Nucleus accumbens (tissue), 56 donors: Measurements from ENCODE around the gene KCNK5.

Experiments used
- DNase-seq, 56 donors: peaks; one replicate each; lab custom pipeline; 2025; lab: John Stamatoyannopoulos, UW

Gene KCNK5

GRCh38 chr6:39218868-39219567, 10.3 kb downstream of the KCNK5 start:
- DNase-seq: no peak

DNA sequence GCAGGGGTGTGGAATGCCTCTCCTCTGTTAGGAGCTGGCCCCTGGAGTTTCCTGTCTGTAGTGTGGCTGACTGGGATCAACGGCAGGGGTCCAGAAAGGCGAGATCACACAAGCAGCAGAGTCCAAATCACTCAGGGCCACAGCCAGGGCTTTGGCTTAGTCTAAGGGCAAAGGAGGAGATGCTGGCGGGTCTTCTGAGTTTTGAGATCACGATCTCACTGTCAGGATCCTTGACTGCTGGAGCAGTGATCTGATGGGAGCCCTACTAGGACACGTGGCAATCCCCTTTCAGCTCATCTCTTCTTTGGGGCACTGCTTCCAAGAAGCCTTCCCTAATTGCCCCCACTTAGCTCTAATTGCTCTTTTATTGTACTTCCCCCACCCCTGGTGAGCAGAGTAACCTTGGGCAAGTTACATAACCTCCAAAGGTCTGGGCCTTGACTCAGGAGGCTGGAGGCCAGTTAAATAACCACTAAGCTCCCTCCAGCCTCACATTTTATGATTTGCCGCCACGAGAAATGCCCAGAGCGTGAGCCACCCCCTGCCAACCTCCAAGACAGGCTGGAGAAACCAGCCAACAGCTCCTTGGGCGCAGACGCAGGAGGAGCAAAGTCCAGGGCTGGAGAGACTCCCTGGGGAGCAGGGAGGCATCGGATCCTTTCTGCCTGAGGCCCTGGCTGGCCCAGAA, 12.0 kb downstream of the KCNK5 start:
- DNase-seq: no peak

DNA sequence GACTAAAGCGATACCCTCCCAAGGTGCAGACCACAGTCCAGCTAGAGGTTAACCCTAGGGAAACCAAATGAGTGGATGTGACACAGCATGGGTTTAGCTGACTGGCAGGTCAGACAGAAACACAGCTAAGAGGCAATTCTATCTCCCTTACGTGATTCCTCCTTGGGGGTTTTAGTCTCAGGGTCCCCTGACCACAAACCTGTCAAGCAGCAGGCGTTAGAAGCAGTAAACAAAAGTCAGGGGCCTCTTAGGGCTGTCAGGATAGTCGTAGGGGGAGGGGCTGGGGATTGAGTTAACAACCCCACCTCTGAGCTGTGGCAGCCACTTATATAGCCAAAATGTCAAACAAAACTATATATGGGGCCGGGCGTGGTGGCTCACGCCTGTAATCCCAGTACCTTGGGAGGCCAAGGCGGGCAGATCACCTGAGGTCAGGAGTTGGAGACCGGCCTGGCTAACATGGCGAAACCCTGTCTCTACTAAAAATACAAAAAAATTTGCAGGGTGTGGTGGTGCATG, 13.6 kb downstream of the KCNK5 start:
- DNase-seq: no peak

- no peak for DNase-seq
These were observed 14.2 kb downstream of the KCNK5 start for GRCh38 chr6:39214846-39215639.

GRCh38 chr6:39214120-39214813, 15.0 kb downstream of the KCNK5 start:
- DNase-seq: no peak

DNA sequence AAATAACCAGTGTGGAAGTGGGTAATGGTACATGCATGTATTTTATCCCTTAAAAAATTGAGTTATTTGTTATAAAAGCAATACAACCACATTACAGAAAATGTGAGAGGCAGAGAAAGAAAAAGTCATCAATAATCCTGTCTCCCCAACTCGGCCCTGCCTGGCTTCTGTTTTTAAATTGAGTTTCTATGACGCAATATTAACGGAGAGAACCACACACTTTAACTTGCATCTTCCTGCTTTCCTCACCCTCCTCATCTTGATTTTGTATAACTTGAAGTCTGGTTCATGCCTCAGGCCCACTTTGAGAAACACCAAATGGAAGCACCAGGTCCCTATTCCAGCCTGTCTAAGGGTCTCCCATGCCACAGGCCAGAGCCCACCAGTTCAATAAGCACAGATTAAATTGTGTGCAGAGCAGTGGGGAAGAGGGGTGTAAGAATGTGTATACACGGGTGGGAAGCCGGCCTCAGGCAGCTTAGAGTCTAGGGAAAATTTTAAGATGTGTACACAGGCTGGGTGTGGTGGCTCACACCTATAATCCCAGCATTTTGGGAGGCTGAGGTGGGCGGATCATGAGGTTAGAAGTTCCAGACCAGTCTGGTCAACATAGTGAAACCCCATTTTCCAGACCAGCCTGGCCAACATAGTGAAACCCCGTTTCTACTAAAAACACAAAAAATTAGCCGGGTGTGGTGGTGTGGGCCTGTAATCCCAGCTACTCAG, 15.9 kb downstream of the KCNK5 start:
- DNase-seq: no peak

- DNase-seq: no peak
These were observed 18.1 kb downstream of the KCNK5 start for GRCh38 chr6:39211183-39211582.

GRCh38 chr6:39210450-39210849, 18.8 kb downstream of the KCNK5 start:
- no peak for DNase-seq

DNA sequence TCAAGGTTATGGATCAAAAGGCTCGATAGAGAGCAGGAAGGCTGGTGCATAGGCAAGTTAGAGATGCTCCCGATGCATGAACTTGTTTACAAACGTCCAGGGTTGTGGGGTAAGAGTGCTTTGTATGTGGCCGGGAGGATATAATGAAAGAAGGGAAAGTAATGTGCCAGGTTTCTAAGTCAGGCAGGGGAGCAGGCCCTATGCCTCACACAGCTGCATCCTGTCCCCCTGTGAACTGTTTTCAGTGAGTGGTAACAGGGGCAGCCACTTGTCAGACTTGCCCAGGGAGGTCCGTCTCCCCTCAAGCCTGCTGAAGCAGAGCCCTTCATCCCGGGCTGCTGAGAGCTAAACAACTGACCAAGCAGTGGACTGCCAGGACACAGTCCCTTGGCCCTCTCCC, 19.4 kb downstream of the KCNK5 start:
- DNase-seq: no peak

DNA sequence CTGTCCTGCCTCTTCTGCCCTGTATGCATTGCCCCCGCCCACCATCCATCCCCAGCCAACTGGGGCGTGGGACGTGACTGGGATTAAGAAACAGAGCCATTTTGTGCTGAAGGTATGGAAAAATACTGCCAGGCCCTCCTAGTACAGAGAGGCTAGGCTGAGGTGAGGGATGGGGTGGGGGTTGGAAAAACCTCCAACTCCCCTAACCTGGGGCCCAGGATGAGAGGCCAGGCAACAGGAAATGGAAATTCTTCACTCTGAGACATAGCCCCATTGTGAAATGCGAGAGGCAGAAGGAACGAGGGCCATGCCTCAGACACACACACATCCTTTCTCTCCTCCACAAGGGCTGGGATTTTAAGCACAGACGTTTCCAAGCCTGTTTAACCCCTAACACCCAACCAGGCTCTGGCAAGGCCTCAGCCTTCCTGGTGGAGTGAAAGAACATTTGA, 19.9 kb downstream of the KCNK5 start:
- DNase-seq: no peak

- DNase-seq: no peak
These were observed 21.0 kb downstream of the KCNK5 start for GRCh38 chr6:39208223-39208739.

DNA sequence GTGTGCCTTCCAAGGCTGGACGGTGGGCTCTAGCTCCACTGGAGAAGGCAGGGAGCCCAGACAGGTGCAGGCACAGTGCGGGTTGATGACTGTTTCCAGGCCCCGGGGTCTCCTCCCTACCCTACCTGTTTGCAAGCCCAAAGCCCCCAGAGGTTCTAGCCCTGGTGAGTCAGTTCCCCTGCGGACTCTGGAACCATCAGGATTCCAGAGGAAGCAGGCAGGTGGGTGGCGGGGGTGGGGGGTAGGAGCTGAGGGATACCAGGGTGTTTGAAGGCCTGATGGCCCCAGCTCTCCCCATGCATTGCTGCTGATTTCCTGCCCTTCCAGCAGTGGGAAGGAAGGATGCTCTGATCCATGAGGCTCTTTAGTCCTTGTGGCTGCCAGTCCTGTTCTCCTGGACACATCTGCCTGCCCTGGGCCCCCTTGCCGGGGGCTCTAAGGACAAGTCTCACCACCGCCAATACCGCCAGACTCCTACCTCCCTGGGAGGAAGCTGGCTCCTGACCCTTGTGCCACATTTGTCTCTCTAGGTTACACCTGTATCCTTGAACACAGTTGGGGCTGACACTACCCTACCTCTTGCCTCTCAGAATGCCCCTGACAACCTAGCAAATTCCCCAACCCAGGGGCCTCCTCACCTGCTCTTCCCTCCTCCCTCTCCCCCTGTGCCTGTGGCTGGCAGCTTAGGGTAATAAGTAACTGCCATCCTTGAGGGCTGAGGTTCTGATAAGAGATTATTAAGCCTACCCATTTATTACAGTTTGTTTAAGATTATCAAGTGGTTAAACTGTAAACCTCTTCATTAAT, 21.7 kb downstream of the KCNK5 start:
- DNase-seq: no peak

GRCh38 chr6:39206250-39206721, 23.0 kb downstream of the KCNK5 start:
- no peak for DNase-seq

DNA sequence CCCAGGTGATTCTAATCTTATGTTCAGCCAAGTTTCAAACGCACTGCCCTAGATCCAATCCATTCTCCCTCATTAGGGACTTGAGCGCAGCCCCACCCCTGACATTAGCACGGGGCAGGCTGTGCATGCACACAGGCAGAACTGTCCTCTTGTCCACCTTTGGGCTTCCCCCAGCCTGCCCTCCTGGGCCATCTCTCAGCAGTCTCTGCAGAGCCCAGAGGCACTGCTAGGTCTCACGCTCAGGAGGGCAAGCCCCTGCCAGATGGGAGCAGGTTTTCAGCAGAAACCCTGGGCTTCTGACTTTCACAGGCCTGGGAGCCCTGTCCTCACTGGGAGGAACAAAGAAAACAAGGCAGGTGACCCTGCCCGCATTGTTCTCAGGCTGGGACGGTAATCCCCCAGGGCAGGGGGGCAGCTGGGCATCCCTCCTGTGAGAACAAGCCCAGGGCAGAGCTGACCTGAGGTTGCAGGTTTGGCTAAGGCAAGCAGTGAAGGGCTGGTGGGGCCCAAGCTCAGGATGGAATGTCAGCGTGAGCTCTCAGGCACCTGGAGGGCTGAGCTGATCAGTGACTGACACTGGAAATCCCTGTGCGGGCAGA, 24.5 kb downstream of the KCNK5 start:
- no peak for DNase-seq

DNA sequence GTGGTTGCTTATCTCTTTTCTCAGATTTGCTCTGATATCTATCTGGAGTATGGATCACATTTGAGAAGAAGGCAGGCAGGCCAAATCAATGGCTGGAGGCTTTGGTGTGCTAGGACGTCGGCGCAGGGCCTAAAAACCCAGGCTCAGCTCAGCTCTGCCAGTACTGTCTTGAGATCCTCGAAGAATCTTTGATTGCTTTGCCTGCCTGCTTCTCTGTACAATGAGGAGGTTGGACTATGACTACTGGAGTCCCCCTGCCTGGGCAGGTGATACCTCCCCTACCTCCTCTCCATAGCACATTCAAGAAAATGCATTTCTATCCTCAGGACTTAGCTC, 25.1 kb downstream of the KCNK5 start:
- no peak for DNase-seq

GRCh38 chr6:39203436-39204159, 25.7 kb downstream of the KCNK5 start:
- no peak for DNase-seq

GRCh38 chr6:39202166-39202565, 27.1 kb downstream of the KCNK5 start:
- DNase-seq: no peak
